ENCODE data around the gene CDCA7.
"Not testable (repeated sequence)": the region's sequence is repeated elsewhere in the genome, so short reads cannot be mapped to it uniquely, and the experiment has no call there.

Gene CDCA7

GRCh38 chr2:173412628-173413027 lies 58.0 kb downstream of the CDCA7 start:
- H3K36me3 ChIP-seq (ENCODE audit: insufficient read depth, low read length) = no peaks in the 10 kb centered on the region

GRCh38 chr2:173414823-173415322 lies 60.2 kb downstream of the CDCA7 start:
- Histone ChIP-seq H3K9me3 (ENCODE audit: low read length) (no peaks in the 10 kb centered on the region), H3K9ac (ENCODE audit: low read length) (no peak overlapping the region), H2AFZ (ENCODE audit: low read length) (no peak overlapping the region), H3K27ac (ENCODE audit: low read depth, low read length, poor library complexity, severe bottlenecking) (no peak overlapping the region), H3K4me2 (ENCODE audit: low read length) (no peak overlapping the region), H3K36me3 (ENCODE audit: insufficient read depth, low read length) (no peaks in the 10 kb centered on the region), H3K79me2 (ENCODE audit: insufficient read depth, low read length) (no peaks in the 10 kb centered on the region), H3K4me3 (ENCODE audit: low read depth, low read length, poor library complexity, severe bottlenecking) (no peak overlapping the region), H3K9me2 (ENCODE audit: low read depth, low read length) (no peaks in the 10 kb centered on the region), H3K4me1 (ENCODE audit: insufficient read depth, low read length, severe bottlenecking) (no peaks in the 10 kb centered on the region), H4K20me1 (ENCODE audit: insufficient read depth, low read length) (no peaks in the 10 kb centered on the region), H3K27me3 (ENCODE audit: insufficient read depth, low read length) (no peaks in the 10 kb centered on the region), H3F3A (ENCODE audit: insufficient read depth, low read length) (no peaks in the 10 kb centered on the region)
- no peak for TF ChIP-seq CTCF (IDR thresholded peaks at IDR 0.05; ENCODE audit: low read length)
- no peak for TF ChIP-seq EZH2 (IDR thresholded peaks at IDR 0.05; ENCODE audit: borderline replicate concordance, low read length)

More at GRCh38 chr2:173412628-173413027, 58.0 kb downstream of the CDCA7 start:
- TF ChIP-seq CTCF (IDR thresholded peaks at IDR 0.05; ENCODE audit: low read length) (no peak), EZH2 (IDR thresholded peaks at IDR 0.05; ENCODE audit: borderline replicate concordance, low read length) (no peak)
- H3K4me1 ChIP-seq (ENCODE audit: insufficient read depth, low read length, severe bottlenecking) = no peaks in the 10 kb centered on the region
- H3K9me2 ChIP-seq (ENCODE audit: low read depth, low read length) = no peaks in the 10 kb centered on the region
- H3K4me3 ChIP-seq (ENCODE audit: low read depth, low read length, poor library complexity, severe bottlenecking) = no peak overlapping the region
- H3K27ac ChIP-seq (ENCODE audit: low read depth, low read length, poor library complexity, severe bottlenecking) = no peak overlapping the region
- no peaks in the 10 kb centered on the region for H3K9me3 ChIP-seq (ENCODE audit: low read length)
- H2AFZ ChIP-seq (ENCODE audit: low read length) = no peak overlapping the region
- H3K9ac ChIP-seq (ENCODE audit: low read length) = no peak overlapping the region
- no peaks in the 10 kb centered on the region for H3F3A ChIP-seq (ENCODE audit: insufficient read depth, low read length)
- H3K27me3 ChIP-seq (ENCODE audit: insufficient read depth, low read length) = no peaks in the 10 kb centered on the region
- no peaks in the 10 kb centered on the region for H3K79me2 ChIP-seq (ENCODE audit: insufficient read depth, low read length)
- H4K20me1 ChIP-seq (ENCODE audit: insufficient read depth, low read length) = no peaks in the 10 kb centered on the region
- no peak overlapping the region for H3K4me2 ChIP-seq (ENCODE audit: low read length)

- H3K4me1 ChIP-seq (ENCODE audit: insufficient read depth, low read length, severe bottlenecking) = no peaks in the 10 kb centered on the region
- H4K20me1 ChIP-seq (ENCODE audit: insufficient read depth, low read length) = no peaks in the 10 kb centered on the region
- TF ChIP-seq EZH2 (IDR thresholded peaks at IDR 0.05; ENCODE audit: borderline replicate concordance, low read length) = no peak
- TF ChIP-seq CTCF (IDR thresholded peaks at IDR 0.05; ENCODE audit: low read length) = no peak
- no peak overlapping the region for H3K4me2 ChIP-seq (ENCODE audit: low read length)
- no peaks in the 10 kb centered on the region for H3K9me2 ChIP-seq (ENCODE audit: low read depth, low read length)
- no peak overlapping the region for H3K4me3 ChIP-seq (ENCODE audit: low read depth, low read length, poor library complexity, severe bottlenecking)
- H3K79me2 ChIP-seq (ENCODE audit: insufficient read depth, low read length) = no peaks in the 10 kb centered on the region
- no peaks in the 10 kb centered on the region for H3K27me3 ChIP-seq (ENCODE audit: insufficient read depth, low read length)
- H3K27ac ChIP-seq (ENCODE audit: low read depth, low read length, poor library complexity, severe bottlenecking) = no peak overlapping the region
- no peaks in the 10 kb centered on the region for H3K9me3 ChIP-seq (ENCODE audit: low read length)
- H3K36me3 ChIP-seq (ENCODE audit: insufficient read depth, low read length) = no peaks in the 10 kb centered on the region
- H2AFZ ChIP-seq (ENCODE audit: low read length) = no peak overlapping the region
- H3F3A ChIP-seq (ENCODE audit: insufficient read depth, low read length) = no peaks in the 10 kb centered on the region
- H3K9ac ChIP-seq (ENCODE audit: low read length) = no peak overlapping the region
Observed at GRCh38 chr2:173415431-173416381, 61.0 kb downstream of the CDCA7 start.

- H3K36me3 ChIP-seq (ENCODE audit: insufficient read depth, low read length); H3K27ac ChIP-seq (ENCODE audit: low read depth, low read length, poor library complexity, severe bottlenecking); H3K4me1 ChIP-seq (ENCODE audit: insufficient read depth, low read length, severe bottlenecking); H3K9ac ChIP-seq (ENCODE audit: low read length); H3K9me2 ChIP-seq (ENCODE audit: low read depth, low read length); H4K20me1 ChIP-seq (ENCODE audit: insufficient read depth, low read length); H3K4me3 ChIP-seq (ENCODE audit: low read depth, low read length, poor library complexity, severe bottlenecking); H3K27me3 ChIP-seq (ENCODE audit: insufficient read depth, low read length); H3K79me2 ChIP-seq (ENCODE audit: insufficient read depth, low read length); H2AFZ ChIP-seq (ENCODE audit: low read length); H3F3A ChIP-seq (ENCODE audit: insufficient read depth, low read length); H3K9me3 ChIP-seq (ENCODE audit: low read length); H3K4me2 ChIP-seq (ENCODE audit: low read length): not testable (repeated sequence)
Observed at GRCh38 chr2:173416415-173417152, 61.9 kb downstream of the CDCA7 start.

All from OCI-LY1 (cell line).